ENCODE measurements around the gene VTI1A. TPM values are rescaled to one million over a fixed set of nuclear protein-coding genes. Genes with fewer than 3 reads are reported as not detected.
A peak's percentile ranks its signal among the peaks of the same experiment; 100 is the strongest.

VTI1A gene
- total RNA-seq, 1 donor: 37.1 TPM

DNA sequence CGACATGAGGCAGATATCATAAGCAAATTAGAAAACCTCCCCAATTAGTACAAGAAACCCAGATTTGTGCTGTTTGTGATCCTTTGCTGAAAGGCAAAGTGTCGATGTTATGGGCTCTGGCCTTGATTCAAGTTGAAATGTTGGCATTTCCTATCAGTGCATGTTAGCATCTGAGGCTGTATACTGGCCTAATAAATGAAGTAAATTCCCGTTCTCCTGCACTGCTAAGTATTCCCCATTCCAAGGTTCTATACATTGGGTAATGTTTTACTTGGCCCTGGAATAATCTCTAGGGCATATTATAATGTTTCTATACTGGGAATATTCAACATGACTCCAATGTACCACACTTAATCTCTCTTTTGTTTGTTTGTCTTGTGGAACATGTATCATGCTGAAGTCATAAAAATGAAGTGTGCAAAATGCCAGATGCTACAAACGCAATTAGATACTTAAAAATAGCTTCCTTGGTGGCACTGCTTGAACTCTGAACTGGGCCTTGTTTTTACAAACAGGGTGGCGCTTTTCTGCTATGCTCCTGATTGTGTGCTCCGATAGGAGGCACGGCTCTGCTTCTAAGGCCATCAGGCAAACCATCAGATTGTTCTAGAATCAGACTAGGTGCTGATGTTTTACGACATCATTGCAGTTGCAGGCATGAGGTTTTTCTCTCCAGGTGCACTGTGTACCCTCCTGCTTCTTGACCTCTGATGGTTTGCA lies 346.3 kb downstream of the VTI1A start:
- H3K4me3 ChIP-seq (ENCODE audit: low read depth, low read length): peak overlapping the region; percentile 15

DNA sequence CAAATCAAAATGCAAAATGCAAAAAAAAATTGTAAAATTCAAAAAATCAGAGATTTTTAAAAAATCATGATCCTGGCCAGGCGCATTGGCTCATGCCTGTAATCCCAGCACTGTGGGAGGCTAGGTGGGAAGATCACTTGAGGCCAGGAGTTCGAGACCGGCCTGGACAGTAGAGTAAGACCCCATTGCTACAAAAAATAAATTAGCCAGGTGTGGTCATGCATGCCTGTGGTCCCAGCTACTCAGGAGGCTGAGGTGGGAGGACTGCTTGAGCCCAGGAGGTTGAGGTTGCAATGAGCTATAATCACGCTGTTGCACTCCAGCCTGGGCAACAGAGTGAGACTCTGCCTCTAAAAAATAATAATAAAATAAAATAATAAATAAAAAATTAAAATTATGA lies 347.2 kb downstream of the VTI1A start:
- no peak overlapping the region for H3K4me3 ChIP-seq (ENCODE audit: low read depth, low read length)
- TF ChIP-seq, protein P1, sequence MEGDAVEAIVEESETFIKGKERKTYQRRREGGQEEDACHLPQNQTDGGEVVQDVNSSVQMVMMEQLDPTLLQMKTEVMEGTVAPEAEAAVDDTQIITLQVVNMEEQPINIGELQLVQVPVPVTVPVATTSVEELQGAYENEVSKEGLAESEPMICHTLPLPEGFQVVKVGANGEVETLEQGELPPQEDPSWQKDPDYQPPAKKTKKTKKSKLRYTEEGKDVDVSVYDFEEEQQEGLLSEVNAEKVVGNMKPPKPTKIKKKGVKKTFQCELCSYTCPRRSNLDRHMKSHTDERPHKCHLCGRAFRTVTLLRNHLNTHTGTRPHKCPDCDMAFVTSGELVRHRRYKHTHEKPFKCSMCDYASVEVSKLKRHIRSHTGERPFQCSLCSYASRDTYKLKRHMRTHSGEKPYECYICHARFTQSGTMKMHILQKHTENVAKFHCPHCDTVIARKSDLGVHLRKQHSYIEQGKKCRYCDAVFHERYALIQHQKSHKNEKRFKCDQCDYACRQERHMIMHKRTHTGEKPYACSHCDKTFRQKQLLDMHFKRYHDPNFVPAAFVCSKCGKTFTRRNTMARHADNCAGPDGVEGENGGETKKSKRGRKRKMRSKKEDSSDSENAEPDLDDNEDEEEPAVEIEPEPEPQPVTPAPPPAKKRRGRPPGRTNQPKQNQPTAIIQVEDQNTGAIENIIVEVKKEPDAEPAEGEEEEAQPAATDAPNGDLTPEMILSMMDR (IDR thresholded peaks at IDR 0.05; ENCODE audit: insufficient read depth, low read depth, low read length): no peak
- DNase-seq (ENCODE audit: low read depth): no peak

More for the DNA sequence above, 346.3 kb downstream of the VTI1A start:
- peak; percentile 60 for DNase-seq (ENCODE audit: low read depth)
- TF ChIP-seq, protein P1 (IDR thresholded peaks at IDR 0.05; ENCODE audit: insufficient read depth, low read depth, low read length): no peak

DNA sequence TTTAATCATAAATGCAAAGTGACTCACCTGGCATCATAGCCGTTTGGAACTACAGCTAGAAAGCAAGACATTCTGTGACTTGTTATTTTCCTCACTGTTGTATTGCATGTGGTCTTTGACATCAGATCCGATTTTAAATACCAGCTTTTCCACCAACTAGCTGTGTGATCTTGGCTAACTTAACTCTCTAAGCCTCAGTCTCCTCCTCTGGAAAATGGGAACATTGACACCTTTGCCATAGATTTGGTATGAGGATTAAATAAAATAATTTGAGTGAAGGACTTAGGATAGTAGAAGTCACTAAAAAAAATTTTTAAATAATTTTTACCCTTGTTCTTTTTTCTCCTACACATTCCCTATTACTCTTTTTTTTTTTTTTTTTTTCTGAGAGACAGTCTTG lies 348.1 kb downstream of the VTI1A start:
- TF ChIP-seq, protein P1 (IDR thresholded peaks at IDR 0.05; ENCODE audit: insufficient read depth, low read depth, low read length): no peak
- H3K4me3 ChIP-seq (ENCODE audit: low read depth, low read length): no peak overlapping the region
- DNase-seq (ENCODE audit: low read depth): no peak

DNA sequence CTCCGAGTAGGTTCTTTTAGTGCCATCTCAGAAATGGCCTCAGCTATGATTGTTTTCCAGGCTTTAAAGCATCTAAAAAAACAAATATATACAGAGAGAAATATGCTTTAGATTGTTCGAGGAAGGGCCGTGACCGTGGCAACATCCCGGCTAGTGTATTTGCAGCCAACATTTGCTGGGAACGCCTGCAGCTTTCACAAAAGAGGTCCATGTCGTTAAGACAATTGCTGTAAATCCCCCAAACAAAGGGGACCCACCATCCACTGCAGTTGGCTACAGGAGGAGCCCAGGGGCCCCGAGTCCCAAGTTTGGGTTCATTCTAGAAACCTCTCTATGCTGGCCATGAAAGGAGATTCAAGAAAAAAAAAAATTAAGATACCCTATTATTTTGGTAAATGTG lies 350.2 kb downstream of the VTI1A start:
- H3K4me3 ChIP-seq (ENCODE audit: low read depth, low read length): no peak overlapping the region
- TF ChIP-seq, protein P1 (IDR thresholded peaks at IDR 0.05; ENCODE audit: insufficient read depth, low read depth, low read length): no peak
- no peak for DNase-seq (ENCODE audit: low read depth)

DNA sequence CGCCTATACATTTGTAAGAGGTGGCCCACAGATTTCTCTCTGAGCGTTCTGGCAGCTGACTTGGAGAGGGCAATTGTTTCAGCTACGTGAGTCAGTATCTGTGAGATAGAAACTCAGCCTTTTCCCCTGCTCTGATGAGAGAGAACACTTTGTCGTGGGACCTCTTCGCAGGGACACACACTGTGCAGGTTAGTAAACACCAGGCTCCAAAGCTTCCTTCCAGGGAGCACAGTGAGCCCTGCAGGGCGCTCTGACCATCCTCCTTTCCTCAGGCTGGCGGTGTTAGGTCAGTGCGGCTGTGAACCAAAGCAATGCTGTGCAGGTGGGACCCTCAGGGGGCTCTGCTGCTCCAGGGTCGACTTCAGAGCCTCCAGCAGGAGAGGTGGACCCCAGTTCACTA lies 350.8 kb downstream of the VTI1A start:
- DNase-seq (ENCODE audit: low read depth): no peak
- H3K4me3 ChIP-seq (ENCODE audit: low read depth, low read length): no peak overlapping the region
- TF ChIP-seq, protein P1 (IDR thresholded peaks at IDR 0.05; ENCODE audit: insufficient read depth, low read depth, low read length): no peak

DNA sequence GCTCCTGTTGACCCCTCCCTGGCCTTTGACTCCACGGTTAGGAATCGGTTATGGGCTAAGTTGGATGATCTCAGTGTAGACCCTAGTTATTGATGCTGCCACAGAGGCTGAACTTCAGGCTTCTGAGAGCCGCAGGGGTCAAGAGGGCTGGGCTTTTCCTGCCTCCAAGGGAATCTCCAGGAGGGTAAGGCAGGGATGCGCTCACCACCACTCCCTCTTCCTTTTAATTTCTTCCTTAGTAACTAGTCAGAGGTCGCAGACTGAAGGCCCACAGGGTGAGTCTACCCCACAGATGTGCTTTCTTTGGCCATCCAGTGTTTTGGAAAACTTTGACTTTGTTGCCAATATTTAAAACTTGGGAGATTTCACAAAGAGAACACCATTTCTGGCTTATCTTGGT lies 352.0 kb downstream of the VTI1A start:
- TF ChIP-seq, protein P1 (IDR thresholded peaks at IDR 0.05; ENCODE audit: insufficient read depth, low read depth, low read length): no peak
- DNase-seq (ENCODE audit: low read depth): no peak
- no peak overlapping the region for H3K4me3 ChIP-seq (ENCODE audit: low read depth, low read length)
